NCI-H2029 treated with DMSO at 0.1 percent for 48 hours (cell line): ENCODE measurements around the gene CCDC12.

ENCODE experiments used
- DNase-seq: peaks from one replicate; lab custom pipeline; 2025; lab: John Stamatoyannopoulos, UW

The CCDC12 gene

DNA sequence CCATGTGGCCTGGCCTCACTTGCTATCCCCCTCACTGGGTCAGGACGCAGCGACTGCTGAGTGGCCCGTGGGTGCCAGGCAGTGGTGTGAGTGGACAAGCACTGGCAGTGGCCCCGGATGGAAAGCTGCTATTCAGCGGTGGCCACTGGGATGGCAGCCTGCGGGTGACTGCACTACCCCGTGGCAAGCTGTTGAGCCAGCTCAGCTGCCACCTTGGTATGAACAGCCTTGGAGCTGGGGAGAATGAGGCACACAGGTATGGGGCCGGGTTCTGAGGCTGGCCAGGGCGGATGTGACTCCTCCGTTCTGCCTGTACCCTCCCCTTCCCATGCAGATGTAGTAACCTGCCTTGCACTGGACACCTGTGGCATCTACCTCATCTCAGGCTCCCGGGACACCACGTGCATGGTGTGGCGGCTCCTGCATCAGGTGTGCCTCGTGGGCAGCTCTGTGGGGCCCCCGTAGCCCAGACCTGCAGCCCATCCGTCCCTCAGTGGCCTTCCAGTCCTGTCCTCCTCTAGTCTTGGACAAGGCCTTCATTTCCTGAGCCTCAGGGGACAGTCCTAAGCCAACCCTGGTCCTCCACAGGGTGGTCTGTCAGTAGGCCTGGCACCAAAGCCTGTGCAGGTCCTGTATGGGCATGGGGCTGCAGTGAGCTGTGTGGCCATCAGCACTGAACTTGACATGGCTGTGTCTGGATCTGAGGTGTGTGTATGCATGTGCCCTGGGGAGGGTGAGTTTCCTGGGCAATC, 31.1 kb upstream of the CCDC12 start:
- no peak for DNase-seq

DNA sequence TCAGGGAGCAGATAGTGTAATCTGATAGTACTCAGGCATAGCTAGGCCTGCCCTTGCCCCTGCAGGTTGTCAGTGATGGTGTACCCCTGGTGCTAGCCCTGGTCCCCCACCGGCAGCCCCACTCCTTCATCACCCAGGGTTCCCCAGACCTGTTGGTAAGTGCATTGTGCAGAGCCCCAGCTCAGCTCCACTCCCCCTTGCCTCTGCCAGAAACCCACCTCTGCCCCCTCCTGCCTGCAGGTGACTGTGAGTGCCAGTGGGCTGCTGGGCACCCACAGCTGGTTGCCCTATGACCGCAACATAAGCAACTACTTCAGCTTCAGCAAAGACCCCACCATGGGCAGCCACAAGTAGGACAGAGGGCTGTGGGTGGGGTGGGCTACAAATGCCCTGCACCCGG, 30.5 kb upstream of the CCDC12 start:
- DNase-seq: no peak

DNA sequence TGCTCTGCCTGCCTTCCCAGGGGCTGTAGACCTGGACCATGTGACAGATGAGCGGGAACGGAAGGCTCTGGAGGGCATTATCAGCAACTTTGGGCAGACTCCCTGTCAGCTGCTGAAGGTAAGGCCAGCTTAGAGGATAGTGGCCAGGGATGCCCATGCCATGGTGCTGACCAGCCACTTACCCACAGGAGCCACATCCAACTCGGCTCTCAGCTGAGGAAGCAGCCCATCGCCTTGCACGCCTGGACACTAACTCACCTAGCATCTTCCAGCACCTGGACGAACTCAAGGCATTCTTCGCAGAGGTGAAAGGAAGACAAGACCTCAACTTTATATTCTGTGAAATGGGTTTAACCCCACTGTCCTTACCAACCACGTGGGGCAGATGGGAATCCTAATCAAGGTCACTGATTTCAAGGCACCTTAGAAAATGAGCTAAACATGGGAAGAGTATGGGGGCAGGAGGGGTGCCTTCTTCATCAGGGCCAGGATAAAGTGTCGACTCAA, 29.7 kb upstream of the CCDC12 start:
- DNase-seq: no peak

DNA sequence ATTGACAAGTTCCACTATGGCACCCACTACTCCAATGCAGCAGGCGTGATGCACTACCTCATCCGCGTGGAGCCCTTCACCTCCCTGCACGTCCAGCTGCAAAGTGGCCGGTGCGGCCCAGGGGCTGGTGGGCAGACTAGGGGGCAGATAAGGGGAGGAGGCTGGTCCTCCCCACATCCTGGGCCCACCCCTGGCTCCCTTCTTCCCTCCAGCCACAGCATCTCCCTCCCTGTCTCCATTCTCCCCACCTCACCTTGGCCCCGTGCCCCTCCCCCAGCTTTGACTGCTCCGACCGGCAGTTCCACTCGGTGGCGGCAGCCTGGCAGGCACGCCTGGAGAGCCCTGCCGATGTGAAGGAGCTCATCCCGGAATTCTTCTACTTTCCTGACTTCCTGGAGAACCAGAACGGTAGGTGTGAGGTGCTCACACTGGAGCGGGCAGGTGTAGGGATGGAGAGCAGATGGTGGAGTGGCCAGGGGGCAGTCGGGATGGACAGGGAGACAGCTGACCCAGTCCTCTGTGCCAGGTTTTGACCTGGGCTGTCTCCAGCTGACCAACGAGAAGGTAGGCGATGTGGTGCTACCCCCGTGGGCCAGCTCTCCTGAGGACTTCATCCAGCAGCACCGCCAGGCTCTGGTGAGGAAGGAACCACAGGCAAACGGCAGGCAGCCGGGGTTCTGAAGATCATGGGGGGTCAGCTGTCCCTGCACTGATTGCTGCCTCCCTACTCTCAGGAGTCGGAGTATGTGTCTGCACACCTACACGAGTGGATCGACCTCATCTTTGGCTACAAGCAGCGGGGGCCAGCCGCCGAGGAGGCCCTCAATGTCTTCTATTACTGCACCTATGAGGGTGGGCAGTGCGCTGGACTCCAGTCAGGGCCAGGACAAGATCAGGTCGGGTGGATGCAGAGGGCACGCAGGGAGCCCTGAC, 28.9 kb upstream of the CCDC12 start:
- no peak for DNase-seq

DNA sequence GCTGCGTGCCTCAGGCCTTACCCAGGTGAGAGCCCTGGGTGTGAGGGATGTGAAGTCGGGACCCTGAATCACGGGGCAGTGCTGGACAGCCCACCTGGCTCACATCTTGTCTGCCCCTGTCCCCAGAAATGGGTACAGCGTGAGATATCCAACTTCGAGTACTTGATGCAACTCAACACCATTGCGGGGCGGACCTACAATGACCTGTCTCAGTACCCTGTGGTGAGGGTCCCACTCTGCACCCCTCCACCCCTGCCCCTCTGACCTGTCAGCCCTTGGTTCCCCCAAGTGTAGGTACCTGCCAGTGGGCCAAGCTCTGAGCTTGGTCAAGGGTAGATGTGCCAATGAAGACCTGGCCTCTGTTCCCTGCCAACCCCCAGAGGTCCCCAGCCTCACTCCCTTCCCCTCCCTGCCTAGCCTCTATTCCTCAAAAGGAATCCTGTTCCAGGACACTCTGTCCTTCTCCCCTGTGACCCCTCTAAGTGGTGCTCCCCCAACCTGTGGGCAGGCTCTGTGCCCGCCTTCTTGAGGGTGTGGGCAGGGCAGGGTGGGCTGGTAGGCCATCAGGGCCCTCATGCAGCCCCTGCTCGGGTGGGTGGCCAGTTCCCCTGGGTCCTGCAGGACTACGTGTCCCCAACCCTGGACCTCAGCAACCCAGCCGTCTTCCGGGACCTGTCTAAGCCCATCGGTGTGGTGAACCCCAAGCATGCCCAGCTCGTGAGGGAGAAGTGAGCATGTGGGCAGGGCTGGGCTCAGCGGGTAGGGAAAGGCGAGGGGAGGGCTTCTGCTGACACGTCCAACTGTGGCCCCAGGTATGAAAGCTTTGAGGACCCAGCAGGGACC, 28.0 kb upstream of the CCDC12 start:
- DNase-seq: no peak

DNA sequence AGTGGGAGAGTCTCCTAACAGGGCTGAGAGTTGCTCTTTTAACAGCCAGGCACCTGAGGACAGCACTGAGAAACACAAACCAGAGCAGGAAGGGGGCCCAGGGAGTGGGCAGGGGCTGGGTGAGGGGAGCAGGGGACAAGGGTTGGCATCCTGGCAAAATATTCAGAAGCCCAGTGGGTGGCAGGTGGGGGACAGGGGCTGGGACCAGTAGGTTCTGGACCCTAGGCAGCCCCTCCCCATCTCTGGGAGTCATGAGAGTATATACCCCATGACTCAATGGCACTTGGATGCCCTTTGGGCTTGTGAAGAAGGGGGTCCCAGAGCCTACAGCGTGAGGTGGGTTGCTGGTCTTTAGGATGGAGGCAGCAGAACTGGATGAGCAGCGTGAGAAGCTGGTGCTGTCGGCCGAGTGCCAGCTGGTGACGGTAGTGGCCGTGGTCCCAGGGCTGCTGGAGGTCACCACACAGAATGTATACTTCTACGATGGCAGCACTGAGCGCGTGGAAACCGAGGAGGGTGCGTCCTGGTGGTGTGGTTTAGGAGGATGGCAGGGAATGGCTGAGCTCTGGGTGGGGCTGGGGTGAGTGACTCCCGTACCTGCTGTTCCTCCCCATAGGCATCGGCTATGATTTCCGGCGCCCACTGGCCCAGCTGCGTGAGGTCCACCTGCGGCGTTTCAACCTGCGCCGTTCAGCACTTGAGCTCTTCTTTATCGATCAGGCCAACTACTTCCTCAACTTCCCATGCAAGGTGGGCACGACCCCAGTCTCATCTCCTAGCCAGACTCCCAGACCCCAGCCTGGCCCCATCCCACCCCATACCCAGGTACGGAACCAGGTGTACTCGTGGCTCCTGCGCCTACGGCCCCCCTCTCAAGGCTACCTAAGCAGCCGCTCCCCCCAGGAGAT, 27.2 kb upstream of the CCDC12 start:
- DNase-seq: no peak

DNA sequence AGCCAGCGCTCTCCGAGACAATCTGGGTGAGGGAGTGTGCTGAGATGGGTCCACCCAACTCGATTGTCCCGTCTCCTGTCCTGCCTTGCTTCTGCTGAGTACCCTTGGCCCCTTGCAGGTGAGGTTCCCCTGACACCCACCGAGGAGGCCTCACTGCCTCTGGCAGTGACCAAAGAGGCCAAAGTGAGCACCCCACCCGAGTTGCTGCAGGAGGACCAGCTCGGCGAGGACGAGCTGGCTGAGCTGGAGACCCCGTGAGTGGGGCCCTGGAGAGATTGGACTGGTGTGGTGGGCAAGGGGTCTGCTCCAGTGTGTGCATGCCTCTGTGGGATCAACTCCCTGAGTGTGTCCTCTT, 26.5 kb upstream of the CCDC12 start:
- no peak for DNase-seq

DNA sequence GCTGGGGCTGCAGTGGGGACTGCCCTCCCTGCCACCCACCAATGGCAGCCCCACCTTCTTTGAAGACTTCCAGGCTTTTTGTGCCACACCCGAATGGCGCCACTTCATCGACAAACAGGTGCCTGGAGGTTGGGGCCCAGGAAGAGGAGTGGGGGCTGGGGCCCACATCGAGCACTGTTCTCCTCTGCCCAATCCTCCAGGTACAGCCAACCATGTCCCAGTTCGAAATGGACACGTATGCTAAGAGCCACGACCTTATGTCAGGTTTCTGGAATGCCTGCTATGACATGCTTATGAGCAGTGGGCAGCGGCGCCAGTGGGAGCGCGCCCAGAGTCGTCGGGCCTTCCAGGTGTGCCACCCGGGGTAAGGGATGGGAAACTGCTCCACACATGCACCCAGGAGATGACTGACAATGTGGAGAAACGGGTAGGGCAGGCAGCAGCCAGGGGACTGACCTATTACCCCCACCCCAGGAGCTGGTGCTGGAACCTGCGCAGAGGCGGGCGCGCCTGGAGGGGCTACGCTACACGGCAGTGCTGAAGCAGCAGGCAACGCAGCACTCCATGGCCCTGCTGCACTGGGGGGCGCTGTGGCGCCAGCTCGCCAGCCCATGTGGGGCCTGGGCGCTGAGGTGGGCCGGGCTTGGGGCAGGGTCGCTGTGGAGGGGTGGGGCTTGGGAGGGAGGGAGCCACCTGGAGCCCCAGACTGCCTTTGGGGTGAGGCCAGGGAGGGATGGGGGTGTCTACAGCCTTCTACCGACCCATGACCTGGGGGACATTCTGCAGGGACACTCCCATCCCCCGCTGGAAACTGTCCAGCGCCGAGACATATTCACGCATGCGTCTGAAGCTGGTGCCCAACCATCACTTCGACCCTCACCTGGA, 25.9 kb upstream of the CCDC12 start:
- DNase-seq: no peak

DNA sequence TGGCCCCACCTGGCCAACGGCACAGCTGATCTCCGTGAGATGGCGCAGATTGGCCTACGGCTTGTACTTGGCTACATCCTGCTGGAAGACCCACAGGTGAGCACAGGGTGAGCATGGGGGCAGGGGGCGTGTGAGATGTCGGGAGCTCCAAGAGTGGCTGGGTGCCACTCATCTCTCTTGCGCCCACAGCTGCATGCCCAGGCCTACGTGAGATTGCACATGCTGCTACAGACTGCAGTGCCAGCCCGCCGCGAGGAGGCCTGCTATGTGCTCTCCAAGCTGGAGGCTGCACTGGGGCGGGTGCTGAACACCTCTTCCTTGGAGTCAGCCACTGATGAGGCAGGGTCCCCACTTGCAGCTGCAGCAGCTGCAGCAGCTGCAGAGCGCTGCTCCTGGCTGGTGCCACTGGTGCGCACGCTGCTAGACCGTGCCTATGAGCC, 25.2 kb upstream of the CCDC12 start:
- no peak for DNase-seq

DNA sequence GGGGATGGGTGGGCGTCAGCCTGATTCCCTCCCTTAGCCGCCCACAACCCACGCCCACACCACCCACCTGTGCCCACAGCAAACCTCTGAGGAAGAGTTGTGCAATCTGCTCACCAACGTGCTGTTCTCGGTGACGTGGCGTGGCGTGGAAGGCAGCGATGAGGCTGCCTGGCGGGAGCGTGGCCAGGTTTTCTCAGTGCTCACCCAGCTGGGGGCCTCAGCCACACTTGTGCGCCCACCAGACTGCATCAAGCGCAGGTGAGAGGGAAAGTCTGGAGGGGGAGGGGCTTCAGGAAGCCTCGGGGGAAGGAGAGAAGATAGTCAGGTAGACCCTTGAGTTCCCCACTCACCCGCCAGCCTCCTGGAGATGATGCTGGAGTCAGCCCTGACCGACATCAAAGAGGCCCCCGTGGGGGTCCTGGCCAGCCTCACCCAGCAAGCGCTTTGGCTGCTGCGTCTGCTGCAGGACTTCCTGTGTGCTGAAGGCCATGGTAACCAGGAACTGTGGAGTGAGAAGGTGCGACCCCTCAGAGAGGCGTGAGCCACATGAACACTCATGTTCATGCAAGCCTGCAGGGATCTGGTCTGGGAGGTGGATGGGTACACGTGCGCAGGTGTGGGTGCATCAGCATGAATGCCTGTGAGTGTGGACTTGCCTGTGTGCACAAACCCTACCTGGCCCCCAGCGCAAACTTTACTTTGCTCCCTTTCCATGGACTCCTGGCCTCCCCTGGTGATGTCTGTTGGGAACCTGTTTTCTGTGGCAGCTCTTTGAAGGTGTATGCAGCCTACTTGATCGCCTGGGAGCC, 24.6 kb upstream of the CCDC12 start:
- DNase-seq: no peak

DNA sequence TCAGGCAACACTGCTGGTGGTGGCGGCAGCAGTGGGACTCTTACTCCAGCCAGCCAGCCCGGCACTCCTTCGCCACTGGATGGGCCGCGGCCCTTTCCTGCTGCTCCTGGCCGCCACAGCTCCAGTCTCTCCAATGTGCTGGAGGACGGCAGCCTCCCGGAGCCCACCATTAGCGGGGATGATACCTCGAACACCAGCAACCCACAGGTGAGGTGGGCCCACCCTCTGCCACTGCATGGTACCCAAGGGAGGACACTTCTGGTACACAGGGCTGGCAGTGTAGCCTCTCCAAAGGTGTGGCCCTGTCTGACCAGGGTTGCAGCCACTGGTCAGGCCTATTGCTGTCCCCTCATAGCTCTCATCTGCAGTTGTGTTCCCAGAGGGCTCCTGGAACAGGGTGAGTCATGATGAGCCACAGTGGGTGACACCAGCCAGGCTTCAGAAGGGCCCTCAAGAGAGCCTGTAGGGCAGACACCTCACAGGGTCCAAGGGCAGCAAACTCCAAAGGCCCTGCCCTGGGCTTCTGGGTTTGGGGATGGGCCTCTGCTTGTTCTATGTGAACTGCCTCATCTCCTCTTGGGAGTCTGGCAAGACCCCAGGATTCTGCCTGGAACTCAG, 23.8 kb upstream of the CCDC12 start:
- no peak for DNase-seq

DNA sequence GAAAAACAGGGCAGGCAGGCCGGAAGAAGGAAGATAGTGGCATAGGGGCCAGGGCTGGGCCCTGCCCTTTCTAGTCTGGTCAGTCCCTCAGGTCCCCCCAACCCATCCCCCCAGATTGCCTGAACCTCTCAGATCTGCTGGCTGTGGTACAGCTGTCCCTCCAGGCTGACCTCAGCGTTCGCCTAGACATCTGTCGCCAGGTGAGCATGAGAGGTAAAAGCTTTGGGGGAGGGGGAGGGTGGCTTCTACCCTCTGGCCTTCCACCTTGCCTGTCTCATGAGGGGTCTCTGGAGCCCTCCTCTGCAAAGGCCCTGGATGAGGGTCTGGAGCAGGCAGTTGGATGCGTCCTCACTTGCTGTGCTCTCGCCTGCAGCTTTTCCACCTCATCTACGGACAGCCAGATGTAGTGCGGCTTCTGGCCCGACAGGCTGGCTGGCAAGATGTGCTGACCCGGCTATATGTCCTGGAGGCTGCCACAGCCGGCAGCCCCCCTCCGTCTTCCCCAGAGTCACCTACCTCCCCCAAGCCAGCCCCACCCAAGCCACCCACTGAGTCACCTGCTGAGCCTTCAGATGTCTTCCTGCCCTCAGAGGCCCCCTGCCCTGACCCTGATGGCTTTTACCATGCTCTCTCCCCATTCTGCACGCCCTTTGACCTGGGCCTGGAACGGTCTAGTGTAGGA, 23.1 kb upstream of the CCDC12 start:
- no peak for DNase-seq

DNA sequence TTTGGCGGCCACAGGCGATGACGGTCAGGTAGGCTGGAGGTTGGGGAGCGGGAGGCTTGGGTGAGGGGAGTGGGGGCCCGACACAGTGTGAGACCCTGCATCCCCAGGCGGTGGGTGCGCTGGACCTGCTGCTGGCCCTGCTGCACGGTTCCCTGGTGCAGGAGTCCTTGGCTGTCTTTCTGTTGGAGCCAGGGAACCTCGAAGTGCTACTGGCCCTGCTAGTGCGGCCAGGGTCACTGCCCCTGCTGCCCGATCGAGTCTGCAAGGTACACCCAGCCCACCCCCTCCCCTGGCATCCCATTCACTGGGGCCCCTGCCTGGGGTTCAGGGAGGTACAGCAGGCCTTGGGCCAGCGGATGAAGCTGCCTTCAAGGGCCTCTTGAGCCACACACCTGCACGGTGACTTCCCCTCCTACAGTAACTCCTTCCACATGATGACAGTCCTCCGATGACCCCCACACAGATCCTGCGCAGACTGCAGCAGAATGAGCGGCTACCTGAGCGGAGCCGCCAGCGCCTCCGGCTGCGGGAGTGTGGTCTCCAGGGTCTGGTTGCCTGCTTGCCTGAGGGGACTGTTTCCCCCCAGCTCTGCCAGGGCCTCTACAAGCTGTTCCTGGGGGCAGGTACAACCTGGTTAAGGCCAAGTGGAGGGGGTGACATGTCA, 22.4 kb upstream of the CCDC12 start:
- DNase-seq: no peak

DNA sequence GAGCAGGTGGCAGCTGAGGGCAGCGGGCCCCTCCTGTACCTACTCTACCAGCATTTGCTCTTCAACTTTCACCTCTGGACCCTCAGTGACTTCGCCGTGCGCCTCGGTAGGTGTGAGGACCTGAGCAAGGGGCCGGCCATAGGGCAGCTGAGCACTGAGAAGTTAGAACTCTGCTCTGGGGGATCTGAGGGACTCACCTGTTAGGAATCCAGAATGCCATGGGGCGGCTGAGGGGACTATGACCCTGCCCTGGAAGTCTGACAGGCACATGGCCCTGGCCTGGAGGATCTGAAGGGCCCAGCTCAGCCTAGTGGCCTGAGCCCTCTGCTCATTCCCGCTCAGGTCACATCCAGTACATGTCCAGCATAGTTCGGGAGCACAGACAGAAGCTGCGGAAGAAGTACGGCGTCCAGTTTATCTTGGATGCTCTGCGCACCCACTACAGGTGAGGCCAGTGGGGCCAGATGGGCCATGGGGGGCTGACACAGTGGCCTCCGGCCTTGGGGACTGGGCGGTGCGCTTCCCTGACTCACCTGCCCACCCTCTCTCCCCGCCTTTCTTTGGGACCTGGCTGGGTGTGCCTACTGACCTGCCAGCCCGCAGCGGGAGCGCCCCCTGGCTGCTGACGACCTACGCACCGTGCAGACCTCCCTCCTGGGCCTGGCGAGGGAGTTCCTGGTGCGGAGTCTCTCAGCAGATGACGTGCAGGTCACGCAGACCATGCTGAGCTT, 21.7 kb upstream of the CCDC12 start:
- DNase-seq: no peak

DNA sequence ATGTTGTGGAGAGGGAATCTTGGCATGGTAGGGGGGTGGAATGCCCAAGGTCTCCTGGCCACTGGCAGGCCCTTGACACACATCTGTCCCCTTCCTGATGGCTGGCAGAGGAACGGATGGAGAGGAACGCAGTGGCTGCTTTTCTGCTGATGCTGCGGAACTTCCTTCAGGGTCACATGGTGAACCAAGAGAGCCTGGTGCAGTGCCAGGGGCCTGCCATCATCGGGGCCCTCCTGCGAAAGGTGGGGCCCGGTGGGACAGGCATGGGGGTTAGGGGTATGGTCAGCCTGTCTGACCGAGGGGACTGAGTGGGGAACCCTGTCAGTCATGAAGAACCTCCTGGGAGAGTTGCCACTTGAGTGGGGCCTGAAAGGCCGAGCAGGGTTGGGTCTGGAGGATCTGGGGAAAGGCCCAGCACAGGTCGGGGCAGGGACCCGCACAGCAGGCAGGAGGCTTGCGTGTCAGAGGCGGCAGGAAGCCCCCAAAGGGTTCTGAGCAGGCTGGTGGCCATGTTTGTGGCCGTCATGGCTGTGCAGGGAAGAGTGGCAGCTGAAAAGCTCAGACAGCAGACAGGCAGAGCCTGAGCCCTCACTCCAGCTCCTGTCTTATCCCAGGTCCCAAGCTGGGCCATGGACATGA, 21.0 kb upstream of the CCDC12 start:
- DNase-seq: no peak

DNA sequence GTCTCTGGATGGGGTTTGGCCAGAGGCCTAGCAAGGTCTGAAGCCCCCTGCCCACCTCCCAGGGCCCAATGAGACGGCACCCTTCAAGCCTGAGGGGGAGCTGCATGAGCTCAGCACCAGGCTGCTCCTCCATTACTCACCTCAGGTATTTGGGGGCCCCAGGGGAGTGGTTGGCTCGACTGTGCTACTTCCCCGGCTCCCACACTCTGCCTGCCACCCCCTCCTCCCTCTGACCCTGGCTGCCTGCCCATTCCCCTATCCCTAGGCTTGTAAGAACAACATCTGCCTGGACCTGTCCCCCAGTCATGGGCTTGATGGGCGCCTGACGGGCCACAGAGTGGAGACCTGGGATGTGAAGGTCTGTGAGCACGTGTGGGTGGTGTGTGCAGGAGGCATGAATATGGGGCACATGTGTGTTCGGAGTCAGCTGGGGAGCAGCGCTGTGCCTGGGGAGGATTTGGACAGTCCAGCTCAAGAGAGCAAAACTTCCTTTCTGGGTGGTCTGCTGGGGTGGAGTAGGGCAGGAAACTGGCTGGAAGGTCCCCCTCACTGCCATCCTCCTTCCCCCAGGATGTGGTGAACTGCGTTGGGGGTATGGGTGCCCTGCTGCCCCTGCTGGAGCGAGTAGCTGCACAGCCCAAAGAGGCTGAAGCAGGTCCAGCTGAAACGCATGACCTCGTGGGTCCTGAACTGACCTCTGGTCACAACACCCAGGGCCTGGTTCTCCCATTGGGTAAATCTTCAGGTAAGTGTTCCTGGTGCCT, 20.3 kb upstream of the CCDC12 start:
- no peak for DNase-seq
